Stimulated activated CD8-positive, alpha-beta memory T cell treated with anti-CD3 and anti-CD28 coated beads, Interleukin-15, amount 100 ng/mL, for 24 hours (primary cell): ENCODE data around the gene LEPROT.

Experiments
- DNase-seq: peaks from one replicate; pipeline ENCODE4 v3.0.0-alpha.2; 2020; ENCODE audit warnings: low read depth

The LEPROT gene

DNA sequence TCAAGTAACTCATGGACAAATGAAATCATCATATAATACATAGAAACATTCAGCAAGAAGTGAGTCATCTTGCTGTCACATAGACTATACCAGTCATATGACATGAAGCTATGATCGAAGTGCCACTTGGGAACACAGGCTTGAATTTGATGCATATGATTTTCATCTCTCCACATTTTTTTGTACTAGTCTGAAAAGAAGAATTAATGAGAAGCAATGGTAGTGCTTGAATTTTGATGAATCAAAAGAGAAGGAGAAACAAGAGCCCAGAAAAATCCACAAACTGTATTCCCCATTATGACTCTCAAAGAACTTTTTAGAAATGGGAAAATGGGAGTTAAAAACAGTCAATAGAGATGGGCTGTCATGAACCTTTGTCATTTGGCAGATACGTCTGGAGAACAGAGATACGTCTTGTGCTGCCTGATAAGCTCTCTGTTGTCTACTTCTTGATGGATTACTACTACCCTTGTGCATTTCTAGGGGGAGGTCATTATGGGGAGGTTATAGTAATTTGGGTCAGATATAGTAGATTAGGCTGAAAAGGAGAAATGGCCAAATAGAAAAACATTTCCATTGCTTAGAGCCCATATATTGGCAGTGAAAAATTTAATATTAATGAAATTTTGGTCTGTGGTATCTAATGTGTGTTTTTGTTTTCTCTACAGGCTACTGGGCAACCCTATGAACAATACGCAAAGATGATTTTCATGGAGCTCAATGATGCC is 8.0 kb upstream of the LEPROT start:
- DNase-seq = no peak

DNA sequence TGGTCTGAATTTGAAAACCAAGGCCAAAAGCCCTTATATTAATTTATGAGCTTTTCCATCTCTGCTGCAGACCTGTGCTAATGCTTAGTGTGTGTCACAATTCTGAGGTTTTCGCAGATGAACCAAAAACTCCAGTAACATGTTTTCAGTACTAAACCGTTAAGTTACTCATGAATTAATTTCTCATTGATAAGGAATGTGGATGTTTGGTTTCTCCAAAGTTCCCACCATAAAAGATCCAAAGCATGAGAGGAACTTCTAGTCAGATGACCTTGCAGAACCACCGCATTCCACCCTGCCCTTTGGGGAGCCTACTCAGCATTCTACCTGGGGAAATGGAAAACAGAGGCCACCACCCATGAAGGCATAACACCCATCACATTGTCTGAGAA is 7.5 kb upstream of the LEPROT start:
- no peak for DNase-seq

DNA sequence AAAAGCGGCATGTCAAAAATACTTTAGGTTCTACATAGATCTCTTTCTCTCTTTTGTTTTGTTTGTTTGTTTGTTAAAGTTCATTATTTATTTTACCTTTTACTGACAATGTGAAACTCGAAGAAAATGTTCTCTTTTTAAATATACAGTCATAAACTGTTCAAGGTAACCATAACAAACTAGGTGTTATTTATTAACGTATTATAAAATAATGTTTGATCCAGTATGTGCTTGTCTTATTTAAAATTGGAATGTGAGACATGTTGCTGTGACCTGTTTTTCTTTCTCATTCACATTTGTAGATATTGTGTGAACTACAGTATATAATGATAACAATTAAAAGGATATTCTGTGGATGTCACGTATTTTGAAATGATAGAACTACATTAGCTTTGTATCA is 5.9 kb upstream of the LEPROT start:
- DNase-seq = no peak

DNA sequence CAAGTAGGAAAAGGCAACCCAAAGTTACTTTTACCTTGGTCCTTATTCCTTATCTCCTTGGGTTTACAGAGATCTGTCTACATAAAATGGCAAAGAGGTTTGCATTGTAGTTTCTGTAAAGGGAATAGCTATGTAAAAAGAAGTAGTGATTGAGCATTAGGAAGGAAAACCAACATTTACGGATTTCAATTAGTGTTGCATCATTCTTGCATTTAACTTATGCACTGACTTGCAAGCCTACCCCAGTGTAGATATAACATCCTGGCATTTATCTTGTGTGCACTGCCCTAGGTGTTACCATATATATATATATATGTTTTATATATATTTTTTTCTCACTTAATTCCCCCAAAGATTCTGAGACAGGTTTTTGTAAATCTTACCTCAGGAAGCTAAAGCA is 3.7 kb upstream of the LEPROT start:
- no peak for DNase-seq

DNA sequence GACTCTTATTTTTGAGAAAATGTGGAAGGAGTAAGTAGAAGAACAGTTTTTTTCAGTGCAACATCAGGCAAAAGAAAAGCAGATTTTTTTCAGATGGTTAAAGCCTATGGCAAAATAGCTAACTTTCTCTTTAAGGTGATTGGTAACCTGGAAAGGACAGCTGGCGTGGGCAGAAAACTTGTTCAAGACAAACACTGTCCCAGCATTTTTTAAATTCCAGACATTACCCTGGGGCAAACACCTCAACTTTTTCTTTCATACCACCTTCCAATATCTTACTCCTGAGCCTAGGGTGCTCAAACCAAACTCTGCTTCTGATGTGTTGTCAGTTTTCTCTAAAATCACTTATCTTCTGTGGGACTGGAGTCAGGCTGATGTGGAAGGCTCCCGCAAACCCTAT is 2.7 kb upstream of the LEPROT start:
- DNase-seq = no peak

DNA sequence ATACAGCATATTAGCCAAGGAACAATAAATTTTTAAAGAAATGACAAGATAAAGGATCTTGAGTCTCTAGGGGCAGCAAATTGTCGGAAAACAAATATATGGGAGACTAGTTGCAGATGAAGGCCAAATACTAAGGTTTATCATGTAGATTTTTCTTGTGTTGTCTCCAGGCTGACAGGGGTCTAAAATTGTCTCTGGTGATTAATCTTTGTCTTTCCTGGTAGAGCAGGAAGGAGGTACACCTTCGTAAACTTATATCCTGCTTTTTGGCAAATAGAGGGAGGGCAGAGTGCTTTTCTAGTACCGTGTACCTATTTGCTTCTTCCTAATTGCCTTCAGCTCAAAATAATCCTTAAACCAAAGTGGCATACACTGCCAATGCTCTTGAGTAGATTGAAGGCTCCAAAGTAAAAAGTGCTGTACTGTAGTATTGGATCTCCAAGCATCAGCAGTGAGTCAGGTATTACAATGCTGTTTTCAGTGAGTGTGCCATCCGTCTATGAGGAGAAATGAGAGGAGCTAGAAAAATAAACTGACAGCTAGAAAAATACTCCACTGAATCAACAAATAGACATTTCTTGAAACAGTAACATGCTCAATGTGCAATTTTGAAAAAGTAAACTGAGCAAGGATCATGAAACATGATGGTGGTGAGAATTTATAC is 1.8 kb upstream of the LEPROT start:
- no peak for DNase-seq

DNA sequence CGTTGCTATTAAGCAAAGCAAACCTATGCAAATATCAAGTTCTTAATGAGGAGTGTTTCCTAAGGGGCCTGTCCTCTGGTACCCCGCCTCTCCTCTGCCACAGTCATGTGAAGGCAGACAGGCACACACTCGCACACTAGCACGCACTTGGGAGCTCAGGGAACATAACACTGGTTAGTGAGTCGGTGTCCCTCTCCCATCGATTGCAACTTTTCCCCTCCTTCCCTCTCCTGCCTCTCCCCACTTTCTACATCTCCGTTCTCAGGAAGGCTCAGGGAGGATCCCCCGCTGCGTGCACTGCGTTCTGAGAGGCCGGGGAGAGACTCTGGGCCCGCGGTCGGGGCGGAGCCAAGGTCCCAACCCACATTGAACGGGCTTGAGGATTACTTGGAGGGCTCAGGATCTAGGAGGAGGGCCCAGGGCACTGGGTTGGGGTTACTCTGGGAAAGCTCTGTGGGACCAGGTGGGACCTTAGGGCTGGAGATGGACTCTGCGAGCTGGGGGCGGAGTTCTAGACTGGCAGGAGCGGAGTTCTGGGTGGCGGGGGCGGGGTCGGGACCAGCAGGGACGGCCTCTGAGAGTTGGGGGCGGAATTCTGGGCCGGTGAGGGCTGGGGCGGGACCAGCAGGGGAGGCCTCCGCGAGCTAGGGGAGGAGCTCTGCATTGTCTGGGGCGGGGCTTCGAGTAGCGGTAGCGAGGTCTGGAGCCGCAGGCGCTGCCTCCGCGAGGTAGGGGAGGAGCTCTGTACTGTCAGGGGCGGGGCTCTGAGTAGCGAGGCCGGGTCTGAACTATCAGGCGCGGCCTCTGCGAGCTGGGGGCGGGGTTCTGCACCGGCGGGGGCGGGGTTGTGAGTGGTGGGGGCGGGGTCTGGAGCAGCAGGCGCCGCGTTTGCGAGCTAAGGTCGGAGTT is 533 bp upstream of the LEPROT start:
- DNase-seq = peak; percentile 85

DNA sequence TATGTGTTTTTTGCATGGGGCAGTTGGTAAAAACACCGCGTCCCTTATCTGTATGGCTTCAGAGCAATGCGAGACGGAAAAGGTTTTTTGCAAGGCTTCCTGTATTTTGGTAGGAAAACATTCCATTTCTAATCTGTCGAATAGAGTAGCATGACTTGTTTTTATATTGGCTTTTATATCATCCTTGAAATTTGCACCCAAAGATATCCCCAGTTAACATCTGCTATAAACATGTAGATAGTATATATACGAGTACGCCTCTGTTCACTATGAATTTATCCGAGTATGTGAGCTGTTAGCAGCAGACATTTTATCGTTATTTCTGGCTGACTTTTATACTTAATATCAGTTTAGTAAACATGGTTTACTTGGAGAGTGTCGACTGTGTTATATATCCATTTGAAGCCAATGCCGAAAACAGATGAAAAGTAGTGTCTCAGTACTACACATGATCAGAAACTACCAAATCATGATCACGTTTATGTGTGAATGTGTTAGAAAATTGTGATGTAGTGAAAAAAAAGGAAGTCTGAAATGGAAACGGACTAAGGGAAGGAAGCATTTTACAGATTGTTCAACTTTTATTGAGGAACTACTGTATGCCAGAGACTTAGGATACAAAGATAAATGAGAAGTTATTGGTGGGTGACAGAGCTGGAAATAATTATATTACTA is 1.0 kb downstream of the LEPROT start:
- no peak for DNase-seq

DNA sequence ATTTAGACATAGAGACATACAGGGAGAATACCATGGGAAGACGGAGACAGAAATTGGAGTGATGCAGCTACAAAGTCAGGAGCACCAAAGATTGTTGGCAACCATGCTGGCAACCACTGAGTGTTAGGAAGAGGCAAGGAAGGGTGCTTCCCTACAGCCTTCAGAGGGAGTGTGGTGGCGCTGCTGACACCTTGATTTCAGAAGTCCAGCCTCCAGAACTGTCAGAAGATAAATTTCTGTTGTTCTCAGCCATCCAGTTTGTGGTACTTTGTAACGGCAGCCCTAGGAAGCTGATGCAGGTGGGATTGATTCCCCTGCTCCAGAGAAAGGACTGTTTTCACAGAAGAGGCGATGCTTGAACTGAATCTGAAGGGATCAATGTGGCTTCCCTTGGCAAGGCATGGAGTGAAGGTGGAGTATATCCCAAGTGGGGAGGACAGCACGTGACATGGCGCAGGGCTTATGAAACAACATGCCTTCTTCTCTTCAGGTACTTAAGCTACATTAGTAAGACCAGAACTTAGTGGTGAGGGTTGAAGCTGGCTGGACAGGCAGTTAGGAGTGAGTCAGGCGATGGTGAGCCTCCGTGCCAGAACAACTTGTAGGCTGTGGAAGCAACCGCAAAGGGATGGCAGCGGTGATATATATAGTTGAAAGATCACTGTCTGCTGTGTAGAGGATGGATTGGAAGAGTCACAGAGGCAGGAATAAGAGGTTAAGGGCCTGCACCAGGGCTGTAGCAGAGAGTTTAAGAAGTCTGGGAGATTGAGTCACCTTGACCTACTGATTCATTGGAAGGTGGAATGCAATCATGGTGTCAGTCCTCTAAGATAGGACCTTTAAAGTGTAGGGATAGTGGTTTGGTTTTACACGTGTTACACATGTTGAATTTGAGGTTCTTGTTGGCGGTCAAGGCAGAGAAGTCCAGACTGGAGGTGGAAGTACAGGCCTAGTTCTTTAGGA is 2.1 kb downstream of the LEPROT start:
- no peak for DNase-seq

DNA sequence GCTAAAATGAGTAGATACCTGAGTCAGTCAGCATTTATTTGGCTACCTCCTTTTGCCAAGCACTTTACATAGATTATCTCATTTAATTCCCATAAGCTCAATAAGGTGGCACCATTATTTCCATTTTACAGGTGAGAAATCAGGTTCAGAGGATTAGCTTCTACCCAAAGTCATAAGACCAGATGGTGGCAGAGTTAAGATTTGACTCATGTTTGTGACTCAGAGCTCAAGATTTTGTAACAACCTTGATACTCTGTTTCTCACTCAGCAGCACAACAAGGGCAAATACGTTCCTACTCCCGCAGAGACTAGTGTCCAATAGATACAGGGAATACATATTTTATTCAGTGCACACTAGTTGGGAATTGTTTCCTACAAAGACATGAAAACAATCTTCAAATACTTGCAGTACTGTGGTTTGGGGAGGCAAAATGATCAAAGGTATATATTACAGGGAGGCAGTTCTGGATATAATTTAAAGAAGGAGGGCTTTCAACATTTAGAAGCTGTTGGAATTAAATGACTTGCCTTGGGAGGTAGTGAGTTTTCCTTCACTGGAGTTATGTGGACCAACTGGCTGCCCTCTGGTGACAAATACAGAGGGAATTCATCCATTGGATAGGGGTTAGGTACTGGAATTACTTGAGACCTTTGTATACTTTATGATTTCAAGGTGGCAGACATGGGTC is 3.6 kb downstream of the LEPROT start:
- no peak for DNase-seq

DNA sequence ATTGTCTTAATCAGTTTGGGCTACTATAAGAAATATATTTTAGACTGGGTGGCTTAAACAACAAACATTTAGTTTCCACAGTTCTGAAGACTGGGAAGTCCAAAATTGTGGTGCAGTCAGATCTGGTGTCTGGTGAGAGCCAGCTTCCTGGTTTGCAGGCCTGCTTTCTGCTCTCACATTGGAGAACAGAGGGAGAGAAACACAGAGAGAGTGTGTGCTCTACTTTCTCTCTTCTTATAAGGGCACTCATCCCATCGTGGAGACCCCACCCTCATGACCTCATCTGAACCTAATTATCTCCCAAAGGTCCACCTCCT is 4.1 kb downstream of the LEPROT start:
- DNase-seq = no peak

DNA sequence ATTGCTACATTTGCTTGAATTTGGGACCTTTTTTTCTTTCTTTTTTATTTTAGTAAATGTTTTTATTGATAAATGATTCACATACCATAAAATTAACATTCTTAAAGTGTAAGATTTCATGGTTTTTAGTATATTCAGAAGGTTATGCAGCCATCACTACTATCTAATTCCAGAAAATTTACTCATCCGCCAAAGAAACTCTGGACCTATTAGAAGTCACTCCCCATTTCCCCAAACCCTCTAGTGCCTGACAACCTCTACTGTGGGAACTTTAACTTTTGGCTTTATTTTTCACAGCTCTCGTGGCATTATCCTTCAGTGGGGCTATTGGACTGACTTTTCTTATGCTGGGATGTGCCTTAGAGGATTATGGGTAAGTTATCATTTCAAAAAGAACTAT is 4.5 kb downstream of the LEPROT start:
- DNase-seq = no peak

DNA sequence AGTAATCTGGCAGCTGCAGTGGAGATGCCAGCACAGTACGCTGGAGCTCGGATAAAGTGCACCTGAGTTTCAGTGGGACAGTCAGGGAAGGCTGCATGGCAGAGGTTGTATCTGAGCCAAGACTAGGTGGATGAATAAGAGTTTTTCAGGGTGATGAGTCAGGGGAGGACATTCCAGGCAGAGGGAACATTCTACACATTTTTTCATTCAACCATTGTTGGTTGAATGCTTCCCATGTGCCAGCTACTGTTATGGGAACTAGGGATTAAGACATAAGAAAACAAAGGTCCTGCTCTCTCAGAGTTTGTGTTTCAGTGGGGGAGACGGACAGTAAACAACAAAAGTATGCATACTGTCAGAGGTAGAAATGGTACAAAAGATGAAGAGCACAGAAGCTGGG is 5.2 kb downstream of the LEPROT start:
- DNase-seq = no peak

DNA sequence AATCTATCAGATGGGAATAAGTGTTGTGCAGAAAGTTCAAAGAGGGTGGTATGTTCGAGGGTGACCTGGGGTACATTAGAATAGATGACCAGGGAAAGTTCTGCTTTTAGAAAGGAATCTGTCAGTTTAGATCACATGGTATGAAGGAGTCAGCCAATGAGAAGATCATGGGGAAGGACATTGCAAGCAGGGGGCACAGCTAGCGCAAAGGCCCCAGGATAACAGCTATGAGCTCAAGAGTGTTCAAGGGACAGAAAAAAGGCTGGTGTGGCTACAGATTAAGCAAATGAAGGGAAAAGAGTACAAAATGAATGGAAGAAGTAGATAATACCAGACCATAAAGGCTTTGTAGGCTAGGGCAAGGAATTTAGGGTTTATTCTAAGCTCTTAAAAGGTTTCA is 8.6 kb downstream of the LEPROT start:
- no peak for DNase-seq

DNA sequence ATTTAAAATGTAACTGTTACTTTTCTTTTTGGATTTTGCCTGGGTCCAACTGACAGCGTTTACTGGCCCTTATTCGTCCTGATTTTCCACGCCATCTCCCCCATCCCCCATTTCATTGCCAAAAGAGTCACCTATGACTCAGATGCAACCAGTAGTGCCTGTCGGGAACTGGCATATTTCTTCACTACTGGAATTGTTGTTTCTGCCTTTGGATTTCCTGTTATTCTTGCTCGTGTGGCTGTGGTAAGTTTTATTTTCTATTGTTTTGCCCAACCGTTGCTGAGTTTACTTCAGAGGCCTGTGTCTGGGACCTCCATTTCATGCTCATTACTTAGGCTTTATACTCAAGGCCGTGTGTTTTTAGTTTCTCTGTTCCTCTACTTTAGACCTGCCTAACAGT is 9.3 kb downstream of the LEPROT start:
- DNase-seq = no peak

DNA sequence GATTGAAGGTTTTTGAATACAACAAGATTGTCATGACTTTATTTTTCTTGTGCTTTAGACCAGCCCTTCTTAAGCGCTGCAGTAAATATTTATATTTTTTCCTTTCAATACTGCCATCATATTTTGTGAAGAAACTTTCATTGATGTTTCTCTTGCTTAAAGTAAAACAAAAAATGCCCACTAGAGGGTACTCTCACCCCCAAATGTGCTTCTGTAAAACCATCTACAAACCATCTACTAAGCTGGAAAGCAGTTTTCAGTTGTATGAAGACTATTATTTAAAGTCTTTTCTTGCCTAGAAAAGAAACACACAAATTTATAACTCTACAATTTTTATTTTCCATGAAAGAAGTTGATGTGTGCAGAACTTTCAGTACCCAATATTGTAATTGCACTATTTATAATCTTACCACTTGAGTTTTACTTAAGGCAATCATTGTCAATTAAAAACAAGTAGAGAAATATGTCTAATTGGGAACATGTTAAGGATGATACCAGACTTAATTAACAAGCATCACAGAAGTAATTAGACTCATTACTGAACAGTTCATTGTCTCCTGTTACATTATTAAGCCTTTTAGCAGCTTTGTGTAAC is 10.7 kb downstream of the LEPROT start:
- no peak for DNase-seq

DNA sequence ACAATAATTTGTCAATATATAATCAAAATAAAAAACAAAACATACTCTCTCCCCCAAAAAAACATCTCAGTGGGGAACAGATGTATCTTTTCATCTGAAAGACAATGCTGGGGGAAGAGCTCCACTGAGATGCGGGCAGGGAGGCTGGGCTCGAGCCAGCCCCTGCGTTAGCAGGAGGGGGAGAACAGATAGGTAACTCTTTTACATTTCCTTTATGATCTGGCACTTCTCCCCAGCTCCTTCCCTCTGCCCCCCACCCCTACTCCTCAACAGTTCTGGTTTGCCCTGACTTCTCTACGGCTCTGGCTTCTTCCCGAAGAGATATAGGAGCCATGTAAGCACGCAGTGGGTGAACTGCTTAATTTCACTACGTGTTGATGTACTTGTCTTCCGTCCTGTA is 12.4 kb downstream of the LEPROT start:
- DNase-seq = no peak

DNA sequence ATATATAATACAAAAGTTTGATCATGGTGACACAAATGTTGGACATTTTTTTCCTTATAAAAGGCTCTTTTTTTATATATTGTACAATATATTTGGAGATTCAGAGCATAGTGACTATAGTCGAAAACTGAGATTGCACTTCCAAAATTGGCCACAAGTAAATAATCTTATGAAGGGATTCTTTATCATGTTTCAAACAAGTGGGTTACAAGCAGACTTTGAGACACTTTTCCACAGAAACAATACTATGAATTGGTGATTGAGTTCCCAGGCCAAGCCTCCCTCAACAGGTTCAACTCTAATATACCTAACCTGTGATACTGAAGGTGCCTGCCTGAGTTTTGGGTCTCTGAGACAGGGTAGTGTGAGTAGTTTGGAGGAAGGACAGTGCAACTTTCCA is 13.8 kb downstream of the LEPROT start:
- DNase-seq = no peak

DNA sequence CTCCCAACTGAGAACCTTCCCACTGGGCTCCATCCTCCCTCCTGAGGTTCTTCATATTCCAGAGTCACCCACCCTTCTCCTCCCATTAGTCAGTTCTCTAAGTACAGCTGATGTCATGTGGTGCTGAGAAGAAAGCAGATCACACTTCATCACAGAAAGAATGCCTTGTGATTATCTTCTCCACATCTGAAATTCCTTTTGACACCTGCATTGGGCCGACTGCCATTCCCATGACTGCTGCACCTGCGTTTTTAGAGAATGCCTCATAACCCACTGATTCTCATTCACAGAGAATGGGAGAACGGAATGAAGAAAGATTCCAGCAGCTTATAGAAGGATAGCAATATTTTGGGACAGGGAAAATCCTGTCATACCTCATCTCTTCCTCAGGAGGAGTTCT is 14.3 kb downstream of the LEPROT start:
- DNase-seq = no peak

DNA sequence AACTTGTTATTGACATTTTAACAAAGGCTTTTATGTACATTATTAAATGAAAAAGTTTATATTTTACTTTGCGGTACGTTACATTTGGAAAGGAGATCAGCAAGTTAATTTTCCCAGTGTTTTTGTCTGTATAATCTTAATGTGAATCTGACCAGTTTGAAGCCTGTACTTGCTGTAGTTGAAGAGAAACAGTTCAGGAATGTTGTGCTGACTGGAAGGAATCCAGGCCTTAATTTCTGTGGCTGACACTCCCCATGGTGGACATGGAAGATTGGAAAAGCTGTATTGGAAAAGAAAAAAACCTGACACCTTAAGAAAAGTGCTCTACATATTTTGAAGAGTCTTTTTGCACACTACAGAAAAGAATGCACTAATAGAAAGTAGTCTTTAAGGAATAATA is 15.5 kb downstream of the LEPROT start:
- no peak for DNase-seq
